ENCODE measurements around the gene UMAD1.

GRCh38 chr7:7895754-7896153 lies 255.2 kb downstream of the UMAD1 start:
- TF ChIP-seq POLR2A (IDR thresholded peaks at IDR 0.05; ENCODE audit: low read depth, low read length) (no peak), POLR2AphosphoS5 (IDR thresholded peaks at IDR 0.05; ENCODE audit: low read depth, low read length) (no peak)
